H7 (cell line): ENCODE data around the gene SLC26A4. TPM values are rescaled to one million over a fixed set of nuclear protein-coding genes. Genes with fewer than 3 reads are reported as not detected.

Experiments used
- DNase-seq: peaks from one replicate; pipeline ENCODE4 v3.0.0; 2012
- H3K27me3 ChIP-seq: 2 replicates; pipeline ENCODE4 v1.6.0; 2011; ENCODE audit warnings: mild to moderate bottlenecking, low read length; ENCODE audit not compliant: control insufficient read depth, insufficient read depth
- H3K36me3 ChIP-seq: replicated peaks from 2 replicates; pipeline ENCODE4 v1.5.1; 2011; ENCODE audit warnings: low read length; ENCODE audit not compliant: control insufficient read depth, insufficient read depth
- H3K4me3 ChIP-seq: 2 replicates; pipeline ENCODE4 v1.5.1; 2011; ENCODE audit warnings: low read depth, mild to moderate bottlenecking, control low read depth, low read length, moderate library complexity; ENCODE audit not compliant: insufficient read depth
- total RNA-seq: library from RNA; depleted of rRNA; stranded (reverse); fragments of >200 nt; shearing (Covaris generic); gene quantifications from 2 replicates; pipeline ENCODE4 v1.2.3, GENCODE V29; 2014

SLC26A4 gene
- total RNA-seq, 1 experiment from 2014 or later, result not detected

- no peak for DNase-seq
- Histone ChIP-seq H3K36me3 (no peaks in the 10 kb centered on the region), H3K4me3 (no peak overlapping the region), H3K27me3 (no peaks in the 10 kb centered on the region)
These were observed 15.6 kb downstream of the SLC26A4 start for GRCh38 chr7:107676249-107676648.

- H3K27me3 ChIP-seq, result no peaks in the 10 kb centered on the region
- no peak overlapping the region for H3K4me3 ChIP-seq
- no peak for DNase-seq
- H3K36me3 ChIP-seq, result no peaks in the 10 kb centered on the region
These were observed 17.6 kb downstream of the SLC26A4 start for GRCh38 chr7:107678110-107678753.

- Histone ChIP-seq H3K36me3 (no peaks in the 10 kb centered on the region), H3K27me3 (no peaks in the 10 kb centered on the region), H3K4me3 (no peak overlapping the region)
- DNase-seq, result no peak
These were observed 19.9 kb downstream of the SLC26A4 start for GRCh38 chr7:107680478-107680877.

GRCh38 chr7:107682886-107683285 lies 22.3 kb downstream of the SLC26A4 start:
- H3K4me3 ChIP-seq, result no peak overlapping the region
- no peaks in the 10 kb centered on the region for H3K36me3 ChIP-seq
- DNase-seq, result no peak
- no peaks in the 10 kb centered on the region for H3K27me3 ChIP-seq

- DNase-seq, result no peak
- Histone ChIP-seq H3K4me3 (no peak overlapping the region), H3K36me3 (no peaks in the 10 kb centered on the region), H3K27me3 (no peaks in the 10 kb centered on the region)
These were observed 23.7 kb downstream of the SLC26A4 start for GRCh38 chr7:107684287-107684686.

GRCh38 chr7:107684947-107685463 lies 24.4 kb downstream of the SLC26A4 start:
- Histone ChIP-seq H3K36me3 (no peaks in the 10 kb centered on the region), H3K4me3 (no peak overlapping the region), H3K27me3 (no peaks in the 10 kb centered on the region)
- no peak for DNase-seq

- no peaks in the 10 kb centered on the region for H3K36me3 ChIP-seq
- no peak for DNase-seq
- no peak overlapping the region for H3K4me3 ChIP-seq
- no peaks in the 10 kb centered on the region for H3K27me3 ChIP-seq
These were observed 26.3 kb downstream of the SLC26A4 start for GRCh38 chr7:107686816-107687387.

- DNase-seq, result no peak
- Histone ChIP-seq H3K36me3 (no peaks in the 10 kb centered on the region), H3K27me3 (no peaks in the 10 kb centered on the region), H3K4me3 (no peak overlapping the region)
These were observed 27.0 kb downstream of the SLC26A4 start for GRCh38 chr7:107687656-107688055.

GRCh38 chr7:107689553-107689952 lies 28.9 kb downstream of the SLC26A4 start:
- no peak for DNase-seq
- no peak overlapping the region for H3K4me3 ChIP-seq
- no peaks in the 10 kb centered on the region for H3K36me3 ChIP-seq
- H3K27me3 ChIP-seq, result no peaks in the 10 kb centered on the region

- Histone ChIP-seq H3K36me3 (no peaks in the 10 kb centered on the region), H3K4me3 (no peak overlapping the region), H3K27me3 (no peaks in the 10 kb centered on the region)
- DNase-seq, result no peak
These were observed 29.5 kb downstream of the SLC26A4 start for GRCh38 chr7:107690084-107690483.

- Histone ChIP-seq H3K36me3 (no peaks in the 10 kb centered on the region), H3K27me3 (no peaks in the 10 kb centered on the region), H3K4me3 (no peak overlapping the region)
- DNase-seq, result no peak
These were observed 30.0 kb downstream of the SLC26A4 start for GRCh38 chr7:107690611-107691010.

GRCh38 chr7:107691716-107692115 lies 31.1 kb downstream of the SLC26A4 start:
- Histone ChIP-seq H3K4me3 (no peak overlapping the region), H3K27me3 (no peaks in the 10 kb centered on the region), H3K36me3 (no peaks in the 10 kb centered on the region)
- DNase-seq, result no peak

GRCh38 chr7:107692501-107692900 lies 31.9 kb downstream of the SLC26A4 start:
- Histone ChIP-seq H3K27me3 (no peaks in the 10 kb centered on the region), H3K36me3 (no peaks in the 10 kb centered on the region), H3K4me3 (no peak overlapping the region)
- no peak for DNase-seq

- Histone ChIP-seq H3K27me3 (no peaks in the 10 kb centered on the region), H3K4me3 (no peak overlapping the region), H3K36me3 (no peaks in the 10 kb centered on the region)
- no peak for DNase-seq
These were observed 32.8 kb downstream of the SLC26A4 start for GRCh38 chr7:107693396-107693795.

- no peak overlapping the region for H3K4me3 ChIP-seq
- H3K36me3 ChIP-seq, result no peaks in the 10 kb centered on the region
- no peak for DNase-seq
- no peaks in the 10 kb centered on the region for H3K27me3 ChIP-seq
These were observed 33.8 kb downstream of the SLC26A4 start for GRCh38 chr7:107694386-107694785.
